HG02970 (cell line): ENCODE measurements around the gene ZBTB22.

ENCODE experiments used
- ATAC-seq: cut with Tn5 transposase; IDR thresholded peaks from one replicate; pipeline ENCODE4 v1.9.1; 2021; ENCODE audit warnings: mild to moderate bottlenecking, moderate library complexity, moderate number of reproducible peaks; ENCODE audit not compliant: unreplicated experiment, low FRiP score

ZBTB22 gene

GRCh38 chr6:33333666-33334065 lies 16.1 kb upstream of the ZBTB22 start:
- ATAC-seq, result no peak

GRCh38 chr6:33330736-33331135 lies 13.2 kb upstream of the ZBTB22 start:
- no peak for ATAC-seq

GRCh38 chr6:33329058-33329457 lies 11.5 kb upstream of the ZBTB22 start:
- no peak for ATAC-seq

- ATAC-seq, result no peak
Measured at GRCh38 chr6:33324125-33324524, 6.6 kb upstream of the ZBTB22 start.

GRCh38 chr6:33323623-33323948 lies 6.0 kb upstream of the ZBTB22 start:
- ATAC-seq, result peak; percentile 12

GRCh38 chr6:33321227-33321626 lies 3.7 kb upstream of the ZBTB22 start:
- ATAC-seq, result no peak

- no peak for ATAC-seq
Measured at GRCh38 chr6:33320315-33321181, 3.0 kb upstream of the ZBTB22 start.

GRCh38 chr6:33319939-33320314 lies 2.4 kb upstream of the ZBTB22 start:
- ATAC-seq, result no peak

- no peak for ATAC-seq
Measured at GRCh38 chr6:33318426-33319073, 1.0 kb upstream of the ZBTB22 start.

GRCh38 chr6:33317419-33317668 lies 200 bp downstream of the ZBTB22 start:
- no peak for ATAC-seq

- ATAC-seq, result no peak
Measured at GRCh38 chr6:33316603-33317418, 733 bp downstream of the ZBTB22 start.

- ATAC-seq, result no peak
Measured at GRCh38 chr6:33315793-33316602, 1.5 kb downstream of the ZBTB22 start.

GRCh38 chr6:33314943-33315792 lies 2.4 kb downstream of the ZBTB22 start:
- ATAC-seq, result no peak

GRCh38 chr6:33314515-33314942 lies 3.0 kb downstream of the ZBTB22 start:
- ATAC-seq, result no peak

- peak; percentile 43 for ATAC-seq
Measured at GRCh38 chr6:33313709-33314514, 3.6 kb downstream of the ZBTB22 start, which contains the start of gene TAPBP. Gene TAPBP (minus strand): TSS chr6:33314078. CDS start chr6:33314041, 37 bp downstream.

- no peak for ATAC-seq
Measured at GRCh38 chr6:33313105-33313708, 4.3 kb downstream of the ZBTB22 start.

- ATAC-seq, result no peak
Measured at GRCh38 chr6:33312361-33313104, 5.0 kb downstream of the ZBTB22 start.

GRCh38 chr6:33306356-33306755 lies 11.2 kb downstream of the ZBTB22 start:
- no peak for ATAC-seq
